Measurements from ENCODE around the gene CPE.
"Not testable (repeated sequence)": the region's sequence is repeated elsewhere in the genome, so short reads cannot be mapped to it uniquely, and the experiment has no call there.

CPE gene

GRCh38 chr4:165461159-165461821 lies 82.5 kb downstream of the CPE start:
- no peak for DNase-seq

GRCh38 chr4:165462009-165462408 lies 83.2 kb downstream of the CPE start:
- DNase-seq = no peak

GRCh38 chr4:165464376-165464775 lies 85.6 kb downstream of the CPE start:
- no peak for DNase-seq

GRCh38 chr4:165464813-165465381 lies 86.1 kb downstream of the CPE start:
- peak in 1 of 56 donors; percentile 44 for DNase-seq

GRCh38 chr4:165470009-165470408 lies 91.2 kb downstream of the CPE start:
- DNase-seq = no peak

- DNase-seq = no peak
Observed at GRCh38 chr4:165472943-165473676, 94.3 kb downstream of the CPE start.

- DNase-seq = no peak
Observed at GRCh38 chr4:165474784-165475705, 96.2 kb downstream of the CPE start.

GRCh38 chr4:165475706-165476070 lies 96.9 kb downstream of the CPE start:
- DNase-seq = no peak

- DNase-seq = peak in 1 of 56 donors; percentile 12
Observed at GRCh38 chr4:165476214-165477098, 97.6 kb downstream of the CPE start.

- DNase-seq = no peak
Observed at GRCh38 chr4:165477799-165478198, 99.0 kb downstream of the CPE start.

- no peak for DNase-seq
Observed at GRCh38 chr4:165478260-165478659, 99.5 kb downstream of the CPE start.

- no peak for DNase-seq
Observed at GRCh38 chr4:165481053-165481835, 102.4 kb downstream of the CPE start.

GRCh38 chr4:165489786-165490185 lies 111.0 kb downstream of the CPE start:
- DNase-seq = no peak

- not testable (repeated sequence) for DNase-seq
Observed at GRCh38 chr4:165492583-165492982, 113.8 kb downstream of the CPE start.

- DNase-seq = peak in 23 of 56 donors; percentile 2 to 47 (median 9)
Observed at GRCh38 chr4:165493359-165493758, 114.6 kb downstream of the CPE start.

GRCh38 chr4:165502916-165503907 lies 124.4 kb downstream of the CPE start:
- DNase-seq = no peak

- no peak for DNase-seq
Observed at GRCh38 chr4:165504184-165504583, 125.4 kb downstream of the CPE start.

Measured in nucleus accumbens (tissue), 56 donors.